ENCODE data around the gene DIPK1B.

DNA sequence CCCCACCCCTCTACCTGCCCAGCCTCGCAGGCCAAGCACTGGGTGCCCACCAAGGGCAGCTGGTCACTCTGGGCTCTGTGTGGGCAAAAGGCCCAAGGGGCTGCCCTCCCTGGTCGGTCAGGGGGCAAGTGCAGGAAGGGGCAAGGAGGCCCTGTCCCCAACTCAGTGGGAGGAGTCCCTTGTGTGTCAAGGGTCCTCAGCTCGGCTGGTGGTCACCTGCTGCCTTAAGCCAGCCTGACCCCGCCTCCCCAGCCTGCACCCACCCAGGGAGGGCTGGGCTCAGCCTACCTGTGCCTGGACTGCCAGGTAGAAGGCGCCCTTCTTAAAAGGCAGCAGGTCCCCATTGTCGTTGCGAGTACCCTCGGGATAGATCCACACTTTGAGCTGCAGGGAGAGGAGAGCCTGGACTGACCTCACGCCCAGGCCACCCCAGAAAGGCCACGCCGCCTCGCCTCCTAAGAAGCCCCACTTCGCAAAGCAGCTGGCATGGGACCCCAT is 36.0 kb upstream of the DIPK1B start:
- TF ChIP-seq, protein P1, sequence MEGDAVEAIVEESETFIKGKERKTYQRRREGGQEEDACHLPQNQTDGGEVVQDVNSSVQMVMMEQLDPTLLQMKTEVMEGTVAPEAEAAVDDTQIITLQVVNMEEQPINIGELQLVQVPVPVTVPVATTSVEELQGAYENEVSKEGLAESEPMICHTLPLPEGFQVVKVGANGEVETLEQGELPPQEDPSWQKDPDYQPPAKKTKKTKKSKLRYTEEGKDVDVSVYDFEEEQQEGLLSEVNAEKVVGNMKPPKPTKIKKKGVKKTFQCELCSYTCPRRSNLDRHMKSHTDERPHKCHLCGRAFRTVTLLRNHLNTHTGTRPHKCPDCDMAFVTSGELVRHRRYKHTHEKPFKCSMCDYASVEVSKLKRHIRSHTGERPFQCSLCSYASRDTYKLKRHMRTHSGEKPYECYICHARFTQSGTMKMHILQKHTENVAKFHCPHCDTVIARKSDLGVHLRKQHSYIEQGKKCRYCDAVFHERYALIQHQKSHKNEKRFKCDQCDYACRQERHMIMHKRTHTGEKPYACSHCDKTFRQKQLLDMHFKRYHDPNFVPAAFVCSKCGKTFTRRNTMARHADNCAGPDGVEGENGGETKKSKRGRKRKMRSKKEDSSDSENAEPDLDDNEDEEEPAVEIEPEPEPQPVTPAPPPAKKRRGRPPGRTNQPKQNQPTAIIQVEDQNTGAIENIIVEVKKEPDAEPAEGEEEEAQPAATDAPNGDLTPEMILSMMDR (IDR thresholded peaks at IDR 0.05): no peak
- TF ChIP-seq POLR2A (IDR thresholded peaks at IDR 0.05): no peak
